Skin of body (tissue), 2 donors: ENCODE measurements around the gene GADD45A. TPM values are rescaled to one million over a fixed set of nuclear protein-coding genes. Genes with fewer than 3 reads are reported as not detected.
A peak's percentile ranks its signal among the peaks of the same experiment; 100 is the strongest.

Experiments used
- DNase-seq: peaks from one replicate; lab custom pipeline; 2025; lab: John Stamatoyannopoulos, UW
- total RNA-seq: library from RNA; depleted of rRNA; stranded (reverse); fragments of >200 nt; gene quantifications from one replicate; pipeline ENCODE4 v1.2.3, GENCODE V29; 2014

GADD45A gene
- total RNA-seq, 1 donor from 2014 or later, result 20.4 TPM

GRCh38 chr1:67668660-67669059 lies 16.3 kb upstream of the GADD45A start:
- DNase-seq, result no peak

- no peak for DNase-seq
Measured at GRCh38 chr1:67672260-67672803, 12.7 kb upstream of the GADD45A start.

GRCh38 chr1:67673468-67674201 lies 11.4 kb upstream of the GADD45A start:
- DNase-seq, result no peak

GRCh38 chr1:67674260-67675011 lies 10.6 kb upstream of the GADD45A start:
- peak; percentile 94 for DNase-seq

- peak; percentile 61 for DNase-seq
Measured at GRCh38 chr1:67675800-67676199, 9.2 kb upstream of the GADD45A start.

DNA sequence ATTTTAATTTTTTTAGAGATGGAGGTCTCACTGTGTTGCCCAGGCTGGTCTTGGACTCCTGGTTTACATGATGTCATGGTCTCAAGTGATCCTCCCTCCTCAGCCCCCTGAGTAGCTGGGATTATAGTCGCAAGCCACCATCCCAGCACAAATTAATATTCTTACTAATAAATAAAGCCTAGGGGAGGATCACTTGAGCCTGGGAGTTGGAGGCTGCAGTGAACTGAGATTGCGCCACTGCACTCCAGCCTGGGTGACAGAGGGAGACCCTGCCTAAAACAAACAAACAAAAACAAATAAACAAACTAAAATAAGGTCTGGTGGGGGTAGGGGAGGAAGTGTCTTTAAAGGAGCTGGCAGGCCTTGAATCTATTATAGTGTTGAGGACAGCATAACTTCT lies 8.7 kb upstream of the GADD45A start:
- DNase-seq, result no peak

- no peak for DNase-seq
Measured at GRCh38 chr1:67676946-67677345, 8.1 kb upstream of the GADD45A start.

GRCh38 chr1:67677408-67677807 lies 7.6 kb upstream of the GADD45A start:
- DNase-seq, result no peak

DNA sequence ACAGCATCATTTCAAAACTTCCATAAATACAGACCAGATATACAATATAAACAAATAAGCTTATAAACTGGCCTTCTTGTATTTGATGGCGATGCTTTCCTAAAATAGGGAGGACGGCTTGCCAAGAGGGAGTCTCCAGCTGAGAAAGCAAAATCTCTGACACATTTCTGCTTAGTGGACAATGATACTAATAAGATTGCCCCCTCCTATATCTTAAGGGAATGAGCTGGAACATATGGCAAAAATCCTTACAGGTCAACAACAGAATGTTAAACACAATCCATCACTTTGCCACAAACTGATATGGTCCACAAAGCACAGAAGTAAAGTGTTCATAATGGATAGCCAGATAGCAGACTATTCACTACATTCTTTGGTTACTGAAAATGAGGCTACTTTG lies 7.1 kb upstream of the GADD45A start:
- DNase-seq, result no peak

DNA sequence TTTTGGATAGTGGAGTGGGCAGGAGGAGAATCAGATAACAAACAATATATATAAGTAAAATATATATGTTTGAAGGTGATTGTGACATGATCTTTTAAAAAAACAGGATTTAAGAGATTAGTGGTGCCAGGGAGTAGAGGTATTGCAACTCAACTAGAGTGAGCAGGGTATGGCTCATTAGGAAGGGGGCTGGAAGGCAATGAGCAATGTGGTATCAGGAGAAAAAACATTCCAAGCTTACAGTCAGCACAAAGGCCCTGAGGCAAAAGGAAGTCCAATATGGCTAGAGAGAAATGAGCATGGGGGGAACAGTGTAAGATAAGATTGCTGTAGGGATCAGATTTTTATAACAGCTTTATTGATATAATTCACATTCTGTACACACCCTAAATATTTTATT lies 5.3 kb upstream of the GADD45A start:
- DNase-seq, result no peak

DNA sequence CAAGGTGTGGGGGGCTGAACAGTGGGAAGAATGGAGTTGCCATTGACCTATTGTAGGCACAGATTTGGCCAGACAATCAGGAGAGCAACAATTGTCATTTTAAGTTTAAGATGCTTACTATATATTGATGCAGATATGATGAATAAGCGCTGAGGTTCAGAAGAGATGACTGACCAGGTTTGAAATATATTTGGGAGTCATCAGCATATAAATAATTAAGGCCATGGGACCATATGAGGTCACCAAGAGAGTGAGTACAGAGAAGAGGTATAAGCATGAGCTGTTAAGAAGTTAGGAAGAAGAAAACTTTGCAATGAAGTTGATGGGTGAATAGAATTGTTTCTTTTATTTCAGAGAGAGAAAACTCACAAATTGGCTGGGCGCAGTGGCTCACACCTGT lies 4.5 kb upstream of the GADD45A start:
- DNase-seq, result no peak

DNA sequence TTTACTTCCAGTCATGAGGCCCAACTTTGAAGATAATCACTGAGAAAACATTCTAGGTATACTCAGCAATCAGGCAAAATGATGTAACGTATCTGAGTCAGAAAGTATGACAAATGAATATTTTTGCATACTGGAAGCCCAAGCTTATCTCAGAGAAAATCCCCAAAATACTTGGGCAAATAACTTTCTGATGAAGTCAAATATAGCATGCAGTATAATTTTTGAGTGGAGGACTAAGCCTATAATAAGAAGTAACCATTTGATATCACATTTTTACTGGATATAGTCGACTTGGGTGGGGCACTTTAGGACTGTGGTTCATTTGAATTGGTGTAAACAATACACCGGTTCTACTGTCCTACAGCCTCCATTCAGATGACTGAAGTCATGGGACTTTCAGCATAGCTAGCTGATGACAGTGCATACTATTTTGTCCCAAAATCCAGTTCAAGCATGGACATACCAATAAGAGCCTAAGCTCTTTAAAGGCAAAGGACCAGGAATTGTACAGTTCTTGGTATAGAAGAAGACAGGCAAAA lies 2.3 kb upstream of the GADD45A start:
- no peak for DNase-seq

DNA sequence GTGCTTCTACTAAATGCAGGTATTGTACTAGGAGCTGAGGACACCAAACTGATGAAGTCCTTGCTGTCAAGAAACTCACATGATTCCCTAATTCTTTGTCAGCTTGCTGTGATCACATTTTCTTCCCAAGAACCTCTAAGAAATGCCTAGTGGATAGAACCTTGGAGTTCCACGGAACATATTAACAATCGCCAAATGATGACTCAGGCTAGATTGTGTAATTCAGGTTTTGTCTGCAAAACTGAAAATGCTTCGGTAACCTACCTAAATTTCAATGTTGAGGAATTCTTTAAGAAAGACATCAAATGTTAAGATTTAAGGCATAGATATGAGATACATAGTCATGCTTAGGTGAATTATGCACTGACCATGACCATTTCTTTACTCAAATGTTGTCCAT lies 1.7 kb upstream of the GADD45A start:
- no peak for DNase-seq

GRCh38 chr1:67683766-67684525 lies 1.1 kb upstream of the GADD45A start:
- DNase-seq, result no peak

- no peak for DNase-seq
Measured at GRCh38 chr1:67684526-67685066, 405 bp upstream of the GADD45A start.

- DNase-seq, result peak; percentile 10
Measured at GRCh38 chr1:67685558-67686266, 711 bp downstream of the GADD45A start.

GRCh38 chr1:67686267-67687197 lies 1.5 kb downstream of the GADD45A start:
- peak; percentile 52 for DNase-seq

GRCh38 chr1:67687198-67687545 lies 2.2 kb downstream of the GADD45A start:
- no peak for DNase-seq

GRCh38 chr1:67687649-67688048 lies 2.6 kb downstream of the GADD45A start:
- no peak for DNase-seq
